ENCODE data around the gene CIB2.

DNA sequence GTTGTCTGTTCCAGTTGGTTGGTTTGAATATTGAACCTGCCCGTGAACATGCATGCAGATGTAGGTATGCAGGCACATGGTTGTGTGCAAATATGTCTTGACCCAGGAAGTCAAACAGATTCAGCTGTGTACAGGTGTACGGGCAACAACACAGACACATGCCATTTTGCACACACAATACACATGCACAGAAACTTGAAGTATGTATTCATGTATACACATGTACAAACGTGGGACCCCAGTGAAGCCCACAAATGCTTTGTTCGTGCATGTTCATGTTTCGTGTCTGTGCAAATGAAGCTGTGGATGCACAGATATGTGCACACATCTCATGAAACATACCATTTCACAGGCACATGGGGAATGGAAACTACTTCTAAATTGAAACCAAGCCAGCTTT lies 48.7 kb upstream of the CIB2 start:
- TF ChIP-seq POLR2AphosphoS5 (IDR thresholded peaks at IDR 0.05) (no peak), POLR2A (IDR thresholded peaks at IDR 0.05; ENCODE audit: low read depth) (no peak), EP300 (IDR thresholded peaks at IDR 0.05) (no peak)
- TF ChIP-seq, protein P1, sequence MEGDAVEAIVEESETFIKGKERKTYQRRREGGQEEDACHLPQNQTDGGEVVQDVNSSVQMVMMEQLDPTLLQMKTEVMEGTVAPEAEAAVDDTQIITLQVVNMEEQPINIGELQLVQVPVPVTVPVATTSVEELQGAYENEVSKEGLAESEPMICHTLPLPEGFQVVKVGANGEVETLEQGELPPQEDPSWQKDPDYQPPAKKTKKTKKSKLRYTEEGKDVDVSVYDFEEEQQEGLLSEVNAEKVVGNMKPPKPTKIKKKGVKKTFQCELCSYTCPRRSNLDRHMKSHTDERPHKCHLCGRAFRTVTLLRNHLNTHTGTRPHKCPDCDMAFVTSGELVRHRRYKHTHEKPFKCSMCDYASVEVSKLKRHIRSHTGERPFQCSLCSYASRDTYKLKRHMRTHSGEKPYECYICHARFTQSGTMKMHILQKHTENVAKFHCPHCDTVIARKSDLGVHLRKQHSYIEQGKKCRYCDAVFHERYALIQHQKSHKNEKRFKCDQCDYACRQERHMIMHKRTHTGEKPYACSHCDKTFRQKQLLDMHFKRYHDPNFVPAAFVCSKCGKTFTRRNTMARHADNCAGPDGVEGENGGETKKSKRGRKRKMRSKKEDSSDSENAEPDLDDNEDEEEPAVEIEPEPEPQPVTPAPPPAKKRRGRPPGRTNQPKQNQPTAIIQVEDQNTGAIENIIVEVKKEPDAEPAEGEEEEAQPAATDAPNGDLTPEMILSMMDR (IDR thresholded peaks at IDR 0.05), result no peak

All from esophagus muscularis mucosa (tissue), 4 donors.